Activated naive CD4-positive, alpha-beta T cell treated with anti-CD3 and anti-CD28 coated beads for 36 hours (primary cell): ENCODE data around the gene MACIR. TPM values are rescaled to one million over a fixed set of nuclear protein-coding genes. Genes with fewer than 3 reads are reported as not detected.

ENCODE experiments used
- total RNA-seq, 2 experiments: library from RNA; stranded (reverse); gene quantifications; one replicate each; pipeline ENCODE4 v1.2.3, GENCODE V29; 2021

MACIR gene
- total RNA-seq, 2 experiments from 2014 or later, result 5.5 TPM

Other genes with a start within 250 kb of the MACIR start
- gene GIN1, start 138.6 kb upstream of the MACIR start, total RNA-seq, result 10 to 100 TPM; 11.0 to 13.0 TPM
- gene PPIP5K2, start 138.5 kb upstream of the MACIR start, total RNA-seq, result 10 to 100 TPM; 35.8 to 45.0 TPM